ENCODE results near the gene IRF9. TPM values are rescaled to one million over a fixed set of nuclear protein-coding genes. Genes with fewer than 3 reads are reported as not detected.

Gene IRF9
- total RNA-seq, 1 experiment from 2014 or later: 25.1 TPM

GRCh38 chr14:24135834-24136683 lies 25.0 kb upstream of the IRF9 start, which contains the start of gene PSME1:
Gene PSME1, plus strand, starts transcription at chr14:24136194. Its CDS starts 69 bp downstream, at chr14:24136263.
- CTCF ChIA-PET: interaction anchor here (0.6 to 1.0 kb wide), 2 partner anchors 25 to 38 kb away, joined by 3 to 4 read pairs; partner anchors contain the start of gene IRF9
- H3K36me3 ChIP-seq (ENCODE audit: insufficient read depth, low read length, poor library complexity, severe bottlenecking): peaks cover 28% of the 10 kb centered on the region
- no peaks in the 10 kb centered on the region for H3K9me3 ChIP-seq (ENCODE audit: low read depth, low read length, poor library complexity, severe bottlenecking)
- peak within 1 kb of the TSS; percentile 100 for H3K4me3 ChIP-seq (ENCODE audit: low read depth, low read length, poor library complexity, severe bottlenecking)
- no peaks in the 10 kb centered on the region for H3K27me3 ChIP-seq (replicated peaks; ENCODE audit: insufficient read depth, low read depth, low read length, poor library complexity)
- POLR2A ChIA-PET (ENCODE audit: low non-redundant PET): interaction anchor here (0.5 to 0.7 kb wide), 3 partner anchors 10 to 111 kb away, joined by 3 to 4 read pairs (median 3); no protein-coding TSS in a partner anchor
- no TSS peak for BruUV-seq (replicated peaks)
- intact Hi-C loops (cut with micrococcal nuclease; ENCODE audit: unreplicated experiment): no loop called here
- peaks cover 13% of the 10 kb centered on the region for H3K4me1 ChIP-seq (ENCODE audit: insufficient read depth, low read length, poor library complexity, severe bottlenecking)
- peak; percentile 92 for DNase-seq (ENCODE audit: low spot score)
- TF ChIP-seq EZH2 (IDR thresholded peaks at IDR 0.05; ENCODE audit: borderline replicate concordance, low read depth, low read length, poor library complexity, severe bottlenecking): no peak
- no peak for TF ChIP-seq CTCF (conservative IDR thresholded peaks at IDR 0.05; ENCODE audit: low read depth, low read length)
- peak within 1 kb of the TSS; percentile 84 for H3K27ac ChIP-seq (ENCODE audit: low read depth, low read length, poor library complexity, severe bottlenecking)

GRCh38 chr14:24136684-24137528 lies 24.2 kb upstream of the IRF9 start:
- TF ChIP-seq CTCF (conservative IDR thresholded peaks at IDR 0.05; ENCODE audit: low read depth, low read length) (no peak), EZH2 (IDR thresholded peaks at IDR 0.05; ENCODE audit: borderline replicate concordance, low read depth, low read length, poor library complexity, severe bottlenecking) (no peak)
- intact Hi-C loops (cut with micrococcal nuclease; ENCODE audit: unreplicated experiment): no loop called here
- Histone ChIP-seq H3K4me1 (ENCODE audit: insufficient read depth, low read length, poor library complexity, severe bottlenecking) (peaks cover 13% of the 10 kb centered on the region), H3K4me3 (ENCODE audit: low read depth, low read length, poor library complexity, severe bottlenecking) (peak overlapping the region; percentile 100), H3K9me3 (ENCODE audit: low read depth, low read length, poor library complexity, severe bottlenecking) (no peaks in the 10 kb centered on the region), H3K27me3 (replicated peaks; ENCODE audit: insufficient read depth, low read depth, low read length, poor library complexity) (no peaks in the 10 kb centered on the region), H3K27ac (ENCODE audit: low read depth, low read length, poor library complexity, severe bottlenecking) (peak overlapping the region; percentile 84), H3K36me3 (ENCODE audit: insufficient read depth, low read length, poor library complexity, severe bottlenecking) (peaks cover 28% of the 10 kb centered on the region)
- ChIA-PET CTCF (no interaction called here), POLR2A (ENCODE audit: low non-redundant PET) (interaction anchor here (0.5 kb wide), 1 partner anchor 26 kb away, joined by 3 read pairs; no protein-coding TSS in a partner anchor)
- BruUV-seq (replicated peaks): no TSS peak
- no peak for DNase-seq (ENCODE audit: low spot score)

Data from A673 (cell line).